COLO829 (cell line): ENCODE results near the gene SPEM3.
"Not testable (repeated sequence)": the region's sequence is repeated elsewhere in the genome, so short reads cannot be mapped to it uniquely, and the experiment has no call there.

ENCODE experiments used
- DNase-seq: peaks from one replicate; pipeline ENCODE4 v3.0.0; 2012; ENCODE audit warnings: low spot score

Gene SPEM3

GRCh38 chr17:7474767-7475166 lies 46.1 kb downstream of the SPEM3 start:
- DNase-seq, result not testable (repeated sequence)

DNA sequence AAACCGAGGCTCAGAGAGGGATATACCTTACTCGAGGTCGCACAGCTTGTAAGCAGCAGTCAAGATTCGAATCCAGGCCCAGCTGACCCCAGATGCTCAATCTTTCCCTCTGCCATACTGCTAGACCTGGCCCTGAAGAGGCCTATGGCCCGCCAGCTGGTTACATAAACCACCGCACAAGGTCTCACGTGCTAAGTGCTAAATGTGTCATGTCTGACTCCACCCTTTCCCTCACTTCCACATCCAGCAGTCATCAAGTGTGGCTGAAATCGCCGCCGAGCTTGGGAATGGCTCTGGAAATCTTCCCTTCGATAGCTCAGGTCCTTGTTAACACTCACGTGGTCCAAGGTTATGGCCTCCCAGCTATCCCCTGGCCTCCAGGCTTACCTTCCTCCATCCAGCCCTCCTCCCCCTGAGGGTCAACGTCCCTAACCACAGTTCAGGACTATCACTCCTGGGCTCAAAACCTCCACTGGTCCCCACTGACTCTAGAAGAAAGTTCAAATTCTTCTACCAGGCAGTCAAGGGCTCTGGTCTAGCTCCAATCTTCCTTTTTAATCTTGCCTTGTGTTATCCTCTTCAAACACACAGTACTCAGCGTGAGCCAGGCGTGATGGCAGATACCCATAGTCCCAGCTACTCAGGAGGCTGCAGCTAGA lies 47.2 kb downstream of the SPEM3 start:
- DNase-seq, result no peak

DNA sequence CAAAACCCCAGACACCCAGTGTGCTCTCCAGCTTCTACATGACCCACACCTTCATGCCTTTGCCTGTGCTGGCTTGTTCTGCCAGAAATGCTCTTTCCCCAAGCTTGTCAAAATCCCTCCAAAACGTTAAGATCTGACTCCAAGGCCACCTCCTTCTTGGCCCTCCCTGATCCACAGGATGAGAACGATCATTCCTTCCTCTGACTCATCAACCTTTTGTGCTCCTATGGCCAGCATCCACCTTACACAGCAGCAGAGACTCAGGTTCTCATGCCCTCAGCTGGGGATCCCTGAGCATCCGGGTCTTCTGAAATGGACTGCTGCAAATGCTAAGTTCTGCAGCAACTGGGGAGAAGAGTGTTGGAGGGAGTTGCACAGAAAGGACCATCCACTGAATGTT lies 47.8 kb downstream of the SPEM3 start:
- no peak for DNase-seq

DNA sequence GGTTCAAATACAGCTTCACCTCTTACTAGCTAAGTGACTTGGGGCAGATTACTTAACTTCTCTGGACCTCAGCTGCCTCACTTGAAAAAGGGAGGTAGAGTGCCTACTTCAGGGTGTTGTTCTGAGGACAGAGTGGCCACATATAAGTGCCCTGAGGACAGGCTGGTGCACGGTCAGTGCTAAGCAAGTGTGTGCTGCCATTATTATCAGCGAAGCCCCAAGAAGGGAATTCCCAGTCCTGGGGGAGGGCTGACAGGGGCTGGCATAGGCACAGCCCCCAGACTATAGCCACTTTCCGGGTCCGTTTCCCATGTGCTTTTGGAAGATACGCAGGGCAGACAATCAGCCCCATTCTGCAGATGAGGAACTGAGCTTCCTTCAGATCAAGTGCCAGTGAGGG lies 48.3 kb downstream of the SPEM3 start:
- no peak for DNase-seq

DNA sequence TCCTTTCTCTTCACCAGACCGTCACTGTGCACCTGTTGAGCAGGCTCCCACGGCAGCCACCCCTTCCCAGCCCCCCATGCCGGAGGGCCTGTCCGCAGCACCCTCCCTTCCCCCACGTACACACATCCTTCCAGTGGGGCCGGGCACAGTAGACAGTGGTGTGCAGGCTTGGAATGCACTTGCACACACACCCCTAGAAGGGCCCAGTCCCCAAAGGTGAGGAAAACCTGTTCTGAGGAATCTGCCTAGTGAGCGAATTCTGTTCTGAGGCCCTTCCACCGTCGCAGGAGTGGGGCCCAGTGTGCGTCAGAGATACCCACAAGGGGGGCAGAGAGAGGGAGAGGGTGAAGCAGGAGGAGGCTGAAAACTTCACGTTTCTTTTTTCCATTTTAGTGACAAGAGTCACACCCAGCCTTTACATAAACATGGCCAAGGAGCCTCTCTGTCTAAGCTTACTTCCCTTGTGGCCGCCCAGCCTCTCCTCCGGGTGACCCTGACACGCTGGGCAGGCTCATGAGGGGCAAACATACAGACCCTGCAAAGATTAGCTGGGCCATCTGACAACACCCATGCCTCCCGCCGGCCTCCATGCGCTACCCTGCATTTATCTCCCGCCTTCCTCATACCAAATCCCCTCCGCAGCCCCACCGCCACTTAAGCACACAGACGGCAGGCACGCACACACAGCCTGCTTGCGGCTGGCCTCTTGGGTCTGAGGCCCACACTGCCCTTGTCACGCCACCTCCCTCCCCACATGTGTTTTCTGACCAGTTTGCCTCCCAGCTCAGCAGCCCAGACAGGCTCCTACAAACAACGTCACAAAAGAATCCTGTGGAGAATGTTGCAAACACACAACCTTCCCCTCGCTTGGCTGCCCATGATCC lies 49.0 kb downstream of the SPEM3 start:
- no peak for DNase-seq

DNA sequence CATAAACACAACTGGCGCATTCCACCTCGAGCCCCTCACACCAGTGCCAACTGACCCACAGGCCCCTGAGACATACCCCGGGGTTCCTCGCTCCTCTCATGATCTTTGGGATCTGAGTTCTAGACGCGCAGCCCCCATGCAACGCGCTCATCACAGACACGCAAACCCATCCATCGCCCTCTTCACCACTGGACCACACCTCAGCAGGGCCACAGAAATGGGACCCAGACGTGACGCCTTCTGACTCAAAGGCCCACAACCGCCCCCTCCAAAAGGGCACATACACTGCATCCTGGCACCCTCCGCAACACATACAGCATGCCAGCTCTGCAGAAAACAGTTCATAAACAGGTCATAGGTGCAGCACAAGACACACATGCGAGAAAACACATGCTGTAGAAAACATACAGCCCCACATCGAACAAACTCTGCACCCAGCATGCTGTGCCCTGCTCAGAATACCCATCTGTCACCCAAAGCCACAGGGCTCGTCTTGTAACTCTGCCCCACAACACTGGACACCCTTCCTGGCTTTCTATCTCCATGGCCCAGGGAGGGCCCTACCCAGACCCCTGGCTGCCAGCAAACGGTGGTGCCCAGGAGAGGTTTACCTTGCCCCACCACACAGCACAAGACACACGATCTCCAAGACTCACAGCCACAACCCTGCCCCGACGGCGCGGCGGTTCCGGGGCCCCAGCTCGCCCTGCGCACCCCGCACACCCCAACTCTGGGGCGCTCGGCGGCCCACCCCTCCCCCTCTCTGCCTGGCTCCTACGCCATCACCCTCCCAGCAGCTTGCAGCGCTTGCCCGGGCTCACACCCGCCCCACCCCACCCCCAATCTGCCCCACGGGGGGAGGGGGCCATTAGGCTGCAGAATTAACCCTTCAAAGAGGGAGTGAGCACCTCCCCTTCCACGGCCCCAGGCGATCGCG lies 49.9 kb downstream of the SPEM3 start:
- DNase-seq, result no peak

DNA sequence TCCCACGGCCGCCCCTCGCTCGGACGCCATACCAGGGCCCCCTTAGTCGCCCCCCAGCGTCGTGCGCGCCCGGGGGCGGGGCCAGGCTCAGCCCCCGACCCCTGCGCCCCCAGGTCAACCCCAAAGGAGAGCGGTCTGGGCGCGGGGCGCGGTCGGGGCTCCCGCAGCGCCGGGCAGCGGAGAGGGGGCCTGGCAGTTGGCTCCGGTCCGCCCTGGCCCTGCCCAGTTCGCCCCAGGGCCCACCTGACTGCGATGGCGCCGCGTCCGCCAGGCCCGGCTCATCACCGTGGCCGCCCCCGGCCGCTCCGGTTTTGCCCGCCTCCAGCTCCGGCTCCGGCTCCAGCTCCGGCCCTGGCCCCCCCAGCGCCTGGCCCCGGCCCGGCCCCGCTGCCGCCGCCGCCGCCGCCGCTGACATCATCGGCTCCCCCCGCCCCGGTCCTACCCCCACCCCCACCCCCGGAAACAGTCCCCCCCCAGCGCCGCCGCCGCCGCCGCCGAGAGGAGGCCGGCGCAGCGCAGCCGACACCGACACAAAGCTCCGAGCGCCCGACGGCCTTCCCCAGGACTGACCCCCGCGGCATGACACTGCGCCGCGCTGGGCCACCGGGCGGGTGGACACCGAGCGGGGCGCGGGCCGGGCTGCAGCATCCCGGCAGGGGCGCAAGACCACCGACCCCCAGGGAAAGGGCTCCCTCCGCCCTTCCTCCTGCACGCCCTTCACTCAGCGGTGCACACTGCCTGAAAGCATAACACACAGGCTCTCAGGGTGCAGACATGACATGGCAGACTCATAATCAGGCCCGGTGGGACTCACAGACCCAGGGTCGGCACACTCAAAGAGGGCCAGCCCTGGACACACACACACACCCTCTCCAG lies 50.8 kb downstream of the SPEM3 start, which contains the start of gene ZBTB4:
Gene ZBTB4 (minus strand): TSS at position 419 of the 876 bp plus-strand sequence. CDS start 12,830 bp downstream, outside the sequence.
- no peak for DNase-seq

- DNase-seq, result no peak
Observed at GRCh38 chr17:7480089-7480384, 51.4 kb downstream of the SPEM3 start.

- not testable (repeated sequence) for DNase-seq
Observed at GRCh38 chr17:7481275-7481674, 52.6 kb downstream of the SPEM3 start, which contains the start of gene SLC35G6. TSS of gene SLC35G6 (plus strand) at chr17:7481446. CDS start at chr17:7481517, 71 bp downstream.

GRCh38 chr17:7481842-7482741 lies 53.4 kb downstream of the SPEM3 start:
- DNase-seq, result not testable (repeated sequence)
